Heart left ventricle (tissue), 13 donors: Measurements from ENCODE around the gene MEIS3.

ENCODE experiments used
- CTCF ChIP-seq, 12 donors: fragments of 200-600 bp; sonication (generic) in 4 of 12; IDR thresholded peaks; one replicate each; pipeline versions ENCODE4 v1.5.0 to v1.8.0; 2018 to 2022; ENCODE audit warnings: antibody characterized with exemption in 12 of 12, mild to moderate bottlenecking in 5 of 12
- POLR2A ChIP-seq, 2 donors: fragments of 450-650 bp; IDR thresholded peaks; one replicate each; pipeline ENCODE4 v1.6.1; 2017; ENCODE audit warnings: antibody characterized with exemption in 2 of 2, mild to moderate bottlenecking in 2 of 2, moderate library complexity in 2 of 2
- donor health status: ischemic (EF 13 %, LVEDD 7.1; RV severe dilation, severe dysfunction).
- donor health status: DM: no; HTN: yes; CAD: no.
- donor health status: DM: no; HTN: no; CAD: no.
- donor health status: ischemic (EF 25% LVEDD 6.9; RV normal size, moderate dysfunction).
- donor health status: ischemic (EF 25% LVEDD 5.7; RV mildly dilated, moderate dysfunction).
- donor health status: ischemic (EF 35%, LVEDD 5.7; RV mildly dilated, moderate dysfunction).
- donor health status: nonischemic (EF 11% LVEDD 7.7; RV severe dilation, severe dysfunction).
- donor health status: DM: yes; HTN: yes; CAD: no.
- donor health status: PGD.
- donor health status: ischemic (EF 29% LVEDD 5.4; RV normal size, mild dysfunction).
- donor health status: nonischemic (EF 23%, LVEDD 6.1; RV moderate dilation, normal function).

- TF ChIP-seq CTCF (IDR thresholded peaks at IDR 0.05) (no peak), POLR2A (IDR thresholded peaks at IDR 0.05) (no peak)
Observed at GRCh38 chr19:47443331-47443730, 24.0 kb upstream of the MEIS3 start.
